B cell (primary cell): Measurements from ENCODE around the gene PEX7. TPM values are rescaled to one million over a fixed set of nuclear protein-coding genes. Genes with fewer than 3 reads are reported as not detected.

Experiments used
- ATAC-seq: fragments of 200-7000 bp; cut with Tn5 transposase; one replicate; pipeline ENCODE4 v1.10.0; 2021; ENCODE audit warnings: low read depth, mild to moderate bottlenecking, moderate number of reproducible peaks, moderate library complexity
- CTCF ChIA-PET: fragments of 350-600 bp; sonication (Branson Sonifier 250); formaldehyde crosslinking; loops from one replicate; lab custom pipeline; 2021; ENCODE audit warnings: antibody characterized with exemption, inconsistent platforms; lab: Charles Lee
- POLR2A ChIA-PET: fragments of 350-600 bp; sonication (Branson Sonifier 250); formaldehyde crosslinking; loops from one replicate; lab custom pipeline; 2021; ENCODE audit warnings: antibody characterized with exemption; lab: Charles Lee
- DNase-seq: peaks from one replicate; pipeline ENCODE4 v3.0.0; 2013
- H2AFZ ChIP-seq: 2 replicates; pipeline ENCODE4 v1.6.1; 2012; ENCODE audit warnings: mild to moderate bottlenecking, low read depth, low read length; ENCODE audit not compliant: insufficient read depth, poor library complexity, severe bottlenecking
- H3K27ac ChIP-seq, 2 donors: 1 replicate in 1 of 2; 2 replicates in 1 of 2; pipeline ENCODE4 v1.5.1; 2012 to 2013; ENCODE audit warnings: low read length in 2 of 2, mild to moderate bottlenecking in 2 of 2, moderate library complexity in 1 of 2
- H3K27me3 ChIP-seq, 4 experiments: fragments of 200-600 bp in 1 of 4; sonication (generic) in 1 of 4; replicated peaks in 1 of 4; 1 replicate in 2 of 4; 2 replicates in 2 of 4; pipeline versions ENCODE4 v1.6.1 to v1.7.0; 2013 to 2016; ENCODE audit warnings: low read length in 3 of 4, mild to moderate bottlenecking in 2 of 4, mixed read lengths in 1 of 4, moderate library complexity in 1 of 4; ENCODE audit not compliant: insufficient read depth in 4 of 4, control insufficient read depth in 3 of 4; ENCODE audit errors: control extremely low read depth in 1 of 4
- H3K36me3 ChIP-seq, 2 experiments: replicated peaks in 1 of 2; 1 replicate in 1 of 2; 2 replicates in 1 of 2; pipeline versions ENCODE4 v1.6.1 to v1.7.1; 2013; ENCODE audit warnings: low read length in 1 of 2; ENCODE audit not compliant: insufficient read depth in 2 of 2, control insufficient read depth in 1 of 2; ENCODE audit errors: control extremely low read depth in 1 of 2, extremely low read depth in 1 of 2
- H3K4me1 ChIP-seq, 2 donors: fragments of 200-600 bp in 1 of 2; sonication (generic) in 1 of 2; 1 replicate in 1 of 2; 2 replicates in 1 of 2; pipeline versions ENCODE4 v1.5.1 to v1.6.1; 2013 to 2017; ENCODE audit warnings: low read length in 2 of 2; ENCODE audit not compliant: control insufficient read depth in 2 of 2, insufficient read depth in 2 of 2
- H3K4me2 ChIP-seq: replicated peaks from 2 replicates; pipeline ENCODE3; 2012; ENCODE audit warnings: mild to moderate bottlenecking, low read depth, low read length; ENCODE audit not compliant: poor library complexity, severe bottlenecking
- H3K4me3 ChIP-seq, 5 experiments: fragments of 200-600 bp in 1 of 5; sonication (generic) in 1 of 5; 1 replicate in 3 of 5; 2 replicates in 2 of 5; pipeline versions ENCODE4 v1.5.1 to v1.7.0; 2011 to 2016; ENCODE audit warnings: low read length in 4 of 5, mild to moderate bottlenecking in 4 of 5, low read depth in 2 of 5, control low read depth in 1 of 5, moderate library complexity in 1 of 5; ENCODE audit not compliant: insufficient read depth in 1 of 5; ENCODE audit errors: control extremely low read depth in 1 of 5, extremely low read depth in 1 of 5
- H3K79me2 ChIP-seq: fragments of 200-600 bp; sonication (generic); one replicate; pipeline ENCODE4 v1.6.0; 2016; ENCODE audit warnings: low read length; ENCODE audit not compliant: control insufficient read depth, insufficient read depth
- H3K9ac ChIP-seq: fragments of 200-600 bp; sonication (generic); 2 replicates; pipeline ENCODE4 v1.6.1; 2017; ENCODE audit warnings: mild to moderate bottlenecking, low read length, moderate library complexity
- H3K9me3 ChIP-seq, 3 donors: one replicate each; pipeline versions ENCODE4 v1.6.1 to v1.7.1; 2013; ENCODE audit warnings: low read length in 2 of 3; ENCODE audit not compliant: control insufficient read depth in 2 of 3, insufficient read depth in 1 of 3; ENCODE audit errors: control extremely low read depth in 1 of 3
- H4K20me1 ChIP-seq: 2 replicates; pipeline ENCODE4 v1.6.0; 2012; ENCODE audit warnings: mild to moderate bottlenecking, low read length; ENCODE audit not compliant: insufficient read depth, control insufficient read depth, poor library complexity, severe bottlenecking
- H3K27ac Mint-ChIP-seq: one replicate; pipeline ENCODE4 v1.8.0; 2021; ENCODE audit warnings: mixed read lengths
- H3K27me3 Mint-ChIP-seq: one replicate; pipeline ENCODE4 v1.8.0; 2021; ENCODE audit warnings: mixed read lengths
- H3K4me1 Mint-ChIP-seq: one replicate; pipeline ENCODE4 v1.8.0; 2021; ENCODE audit warnings: mixed read lengths
- H3K4me3 Mint-ChIP-seq: one replicate; pipeline ENCODE4 v1.8.0; 2021; ENCODE audit warnings: mixed read lengths
- H3K9me3 Mint-ChIP-seq: one replicate; pipeline ENCODE4 v1.8.0; 2022; ENCODE audit warnings: mixed read lengths; ENCODE audit not compliant: insufficient read depth
- EZH2 ChIP-seq: IDR thresholded peaks from 2 replicates; pipeline ENCODE4 v1.6.1; 2012; ENCODE audit warnings: borderline replicate concordance, low read depth, mild to moderate bottlenecking, moderate library complexity, low read length; ENCODE audit not compliant: insufficient read depth, poor library complexity, severe bottlenecking
- WGBS: methylation state at CpG from one replicate; pipeline ENCODE4 v1.1.5; 2013; ENCODE audit warnings: missing lambda C conversion rate; ENCODE audit not compliant: insufficient coverage; 5-methylcytosine and 5-hydroxymethylcytosine counted together
- intact Hi-C: fragments of 100-400 bp; cut with micrococcal nuclease; formaldehyde crosslinking; loops from one replicate; pipeline ENCODE4 v1.10.0; 2022
- polyA plus RNA-seq: library from polyadenylated mRNA; depleted of rRNA; stranded (reverse); fragments of >200 nt; gene quantifications from 2 replicates; pipeline ENCODE4 v1.2.3, GENCODE V29; 2012
- total RNA-seq, 2 donors: library from RNA; stranded (reverse); fragments of 120-200 nt in 1 of 2; gene quantifications; 1 replicate in 1 of 2; 2 replicates in 1 of 2; pipeline versions ENCODE4 v1.2.3 to v1.2.4, GENCODE V29; 2013 to 2022
- TF ChIP-seq, protein P1 (sequence below): fragments of 200-600 bp; IDR thresholded peaks from one replicate; pipeline ENCODE4 v1.8.0; 2022; ENCODE audit warnings: antibody characterized with exemption, mild to moderate bottlenecking

The PEX7 gene
- total and polyA plus RNA-seq, 2 donors (not counting 1 experiment from before 2014, with no cell fraction given), result 3.9 TPM

DNA sequence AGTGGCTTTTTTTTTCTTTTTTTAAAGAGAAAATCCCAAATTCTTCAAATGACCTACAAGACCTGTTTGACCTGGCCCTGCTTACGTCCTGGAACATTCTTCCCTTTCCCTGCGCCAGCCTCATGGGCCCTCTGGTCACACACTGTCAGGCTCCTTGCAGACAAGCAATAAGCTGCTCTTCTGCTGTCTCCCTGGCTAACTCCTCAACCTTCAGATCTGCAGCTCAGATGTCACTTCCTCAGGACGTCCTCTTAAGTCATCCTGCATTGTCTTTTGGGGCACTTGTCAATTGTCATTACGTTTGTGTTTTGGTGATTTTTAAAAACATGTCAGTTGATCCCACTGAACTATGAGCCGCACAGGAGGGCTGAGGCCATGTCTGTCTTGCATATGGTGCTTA lies 70.8 kb downstream of the PEX7 start:
- no peak overlapping the region for H3K4me2 ChIP-seq
- Mint-ChIP-seq H3K27me3 (no peaks in the 10 kb centered on the region), H3K4me1 (peaks cover 13% of the 10 kb centered on the region), H3K4me3 (no peak overlapping the region), H3K27ac (no peak overlapping the region), H3K9me3 (no peaks in the 10 kb centered on the region)
- H3K27me3 ChIP-seq, result no peaks in the 10 kb centered on the region
- DNase-seq (no peak), ATAC-seq (no peak)
- peaks cover 0 to 12% of the 10 kb centered on the region in 2 donors for H3K4me1 ChIP-seq
- intact Hi-C loops, result no loop called here
- ChIA-PET CTCF (no interaction called here), POLR2A (no interaction called here)
- H3K27ac ChIP-seq, result no peak overlapping the region
- H3K4me3 ChIP-seq, result no peak overlapping the region
- no peak overlapping the region for H3K9ac ChIP-seq
- H4K20me1 ChIP-seq, result no peaks in the 10 kb centered on the region
- no peaks in the 10 kb centered on the region for H3K36me3 ChIP-seq
- H3K79me2 ChIP-seq, result no peaks in the 10 kb centered on the region
- 84% methylated on average over 4 of the region's 5 CpGs for WGBS
- H2AFZ ChIP-seq, result no peak overlapping the region
- H3K9me3 ChIP-seq, result no peaks in the 10 kb centered on the region
- no peak for TF ChIP-seq EZH2
- TF ChIP-seq, protein P1, sequence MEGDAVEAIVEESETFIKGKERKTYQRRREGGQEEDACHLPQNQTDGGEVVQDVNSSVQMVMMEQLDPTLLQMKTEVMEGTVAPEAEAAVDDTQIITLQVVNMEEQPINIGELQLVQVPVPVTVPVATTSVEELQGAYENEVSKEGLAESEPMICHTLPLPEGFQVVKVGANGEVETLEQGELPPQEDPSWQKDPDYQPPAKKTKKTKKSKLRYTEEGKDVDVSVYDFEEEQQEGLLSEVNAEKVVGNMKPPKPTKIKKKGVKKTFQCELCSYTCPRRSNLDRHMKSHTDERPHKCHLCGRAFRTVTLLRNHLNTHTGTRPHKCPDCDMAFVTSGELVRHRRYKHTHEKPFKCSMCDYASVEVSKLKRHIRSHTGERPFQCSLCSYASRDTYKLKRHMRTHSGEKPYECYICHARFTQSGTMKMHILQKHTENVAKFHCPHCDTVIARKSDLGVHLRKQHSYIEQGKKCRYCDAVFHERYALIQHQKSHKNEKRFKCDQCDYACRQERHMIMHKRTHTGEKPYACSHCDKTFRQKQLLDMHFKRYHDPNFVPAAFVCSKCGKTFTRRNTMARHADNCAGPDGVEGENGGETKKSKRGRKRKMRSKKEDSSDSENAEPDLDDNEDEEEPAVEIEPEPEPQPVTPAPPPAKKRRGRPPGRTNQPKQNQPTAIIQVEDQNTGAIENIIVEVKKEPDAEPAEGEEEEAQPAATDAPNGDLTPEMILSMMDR, result no peak

DNA sequence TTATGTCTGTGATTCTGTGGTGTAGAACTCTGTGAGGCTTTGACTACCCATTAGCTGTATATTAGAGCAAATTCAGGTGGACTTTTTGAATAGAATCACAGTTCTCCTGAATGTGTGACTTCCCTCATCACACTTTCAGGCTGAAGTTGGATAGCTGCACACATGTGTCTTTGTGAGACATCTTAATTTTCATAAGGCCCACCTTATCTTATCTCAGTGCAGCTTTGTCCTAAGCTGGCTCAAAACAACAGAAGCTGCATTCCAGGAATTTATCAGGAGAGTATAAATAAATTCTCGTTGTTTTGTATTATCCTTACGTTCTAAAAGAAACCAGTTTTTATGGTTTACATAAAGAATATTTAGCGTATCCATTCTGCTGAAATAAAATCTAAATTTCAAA lies 73.5 kb downstream of the PEX7 start:
- no peak overlapping the region for H3K9ac ChIP-seq
- no peak overlapping the region for H3K4me3 Mint-ChIP-seq
- H3K4me1 Mint-ChIP-seq, result no peaks in the 10 kb centered on the region

More for the DNA sequence above, 73.5 kb downstream of the PEX7 start:
- WGBS, result no CpG with 5 or more reads among the region's 3 CpGs
- no peak overlapping the region for H3K4me3 ChIP-seq
- no peak overlapping the region for H2AFZ ChIP-seq
- TF ChIP-seq EZH2, result no peak
- TF ChIP-seq, protein P1, result no peak
- H3K36me3 ChIP-seq, result peaks cover 1 to 7% of the 10 kb centered on the region in 2 experiments
- Mint-ChIP-seq H3K27me3 (no peaks in the 10 kb centered on the region), H3K9me3 (no peaks in the 10 kb centered on the region), H3K27ac (no peak overlapping the region)
- no peak overlapping the region for H3K27ac ChIP-seq
- H3K4me2 ChIP-seq, result no peak overlapping the region
- H3K4me1 ChIP-seq, result no peaks in the 10 kb centered on the region
- ATAC-seq (no peak), DNase-seq (no peak)
- intact Hi-C loops, result no loop called here
- ChIA-PET POLR2A (no interaction called here), CTCF (no interaction called here)
- no peaks in the 10 kb centered on the region for H3K27me3 ChIP-seq
- no peaks in the 10 kb centered on the region for H3K9me3 ChIP-seq
- no peaks in the 10 kb centered on the region for H3K79me2 ChIP-seq
- no peaks in the 10 kb centered on the region for H4K20me1 ChIP-seq
